Stimulated activated CD8-positive, alpha-beta memory T cell treated with anti-CD3 and anti-CD28 coated beads, Interleukin-2, amount 100 ng/mL, for 48 hours (primary cell): ENCODE data around the gene DHFR.

ENCODE experiments used
- DNase-seq, 2 donors: peaks; one replicate each; pipeline ENCODE4 v3.0.0-alpha.2; 2020; ENCODE audit warnings: low read depth in 2 of 2

DHFR gene

GRCh38 chr5:80655231-80655774 lies 520 bp upstream of the DHFR start:
- no peak for DNase-seq

- DNase-seq: peak in 1 of 2 donors; percentile 37
These were observed 761 bp downstream of the DHFR start for GRCh38 chr5:80654054-80654390.

GRCh38 chr5:80653502-80653901 lies 1.3 kb downstream of the DHFR start:
- DNase-seq: no peak

GRCh38 chr5:80646926-80647325 lies 7.9 kb downstream of the DHFR start:
- no peak for DNase-seq

- no peak for DNase-seq
These were observed 9.9 kb downstream of the DHFR start for GRCh38 chr5:80644900-80645299.

- DNase-seq: no peak
These were observed 13.4 kb downstream of the DHFR start for GRCh38 chr5:80641353-80641752.

GRCh38 chr5:80634193-80634592 lies 20.6 kb downstream of the DHFR start:
- no peak for DNase-seq

GRCh38 chr5:80632700-80633099 lies 22.1 kb downstream of the DHFR start:
- DNase-seq: no peak

GRCh38 chr5:80631278-80632259 lies 23.2 kb downstream of the DHFR start:
- DNase-seq: no peak

- DNase-seq: no peak
These were observed 25.5 kb downstream of the DHFR start for GRCh38 chr5:80629281-80629680.

GRCh38 chr5:80625230-80625629 lies 29.6 kb downstream of the DHFR start:
- no peak for DNase-seq

- no peak for DNase-seq
These were observed 30.8 kb downstream of the DHFR start for GRCh38 chr5:80623999-80624398.

GRCh38 chr5:80622756-80623155 lies 32.0 kb downstream of the DHFR start:
- DNase-seq: no peak

GRCh38 chr5:80620211-80620610 lies 34.6 kb downstream of the DHFR start:
- DNase-seq: no peak

- DNase-seq: no peak
These were observed 35.7 kb downstream of the DHFR start for GRCh38 chr5:80619086-80619485.

- no peak for DNase-seq
These were observed 36.3 kb downstream of the DHFR start for GRCh38 chr5:80618438-80618837.

- no peak for DNase-seq
These were observed 39.4 kb downstream of the DHFR start for GRCh38 chr5:80615266-80615914.

GRCh38 chr5:80609692-80610091 lies 45.1 kb downstream of the DHFR start:
- DNase-seq: no peak

GRCh38 chr5:80608731-80609130 lies 46.1 kb downstream of the DHFR start:
- DNase-seq: no peak

- DNase-seq: no peak
These were observed 47.0 kb downstream of the DHFR start for GRCh38 chr5:80607832-80608231.

GRCh38 chr5:80607343-80607742 lies 47.4 kb downstream of the DHFR start:
- DNase-seq: no peak

- no peak for DNase-seq
These were observed 53.7 kb downstream of the DHFR start for GRCh38 chr5:80600943-80601693.
